ENCODE data around the gene PPP4R3A.

DNA sequence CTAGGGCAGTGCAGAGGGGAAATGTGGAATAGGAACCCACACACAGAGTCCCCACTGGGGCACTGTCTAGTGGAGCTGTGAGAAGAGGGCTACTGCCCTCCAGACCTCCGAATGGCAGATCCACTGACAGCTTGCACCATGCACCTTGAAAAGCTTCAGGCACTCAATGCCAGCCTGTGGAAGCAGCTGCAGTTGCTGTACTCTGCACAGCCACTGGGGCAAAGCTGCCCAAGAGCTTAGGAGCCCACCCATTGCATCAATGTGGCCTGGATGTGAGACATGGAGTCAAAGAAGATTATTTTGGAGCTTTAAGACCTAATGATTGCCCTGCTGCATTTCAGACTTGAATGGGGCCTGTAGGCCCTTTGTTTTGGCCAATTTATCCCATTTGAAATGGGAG, 70.8 kb downstream of the PPP4R3A start:
- no peak for TF ChIP-seq POLR2A (IDR thresholded peaks at IDR 0.05)
- TF ChIP-seq, protein P1, sequence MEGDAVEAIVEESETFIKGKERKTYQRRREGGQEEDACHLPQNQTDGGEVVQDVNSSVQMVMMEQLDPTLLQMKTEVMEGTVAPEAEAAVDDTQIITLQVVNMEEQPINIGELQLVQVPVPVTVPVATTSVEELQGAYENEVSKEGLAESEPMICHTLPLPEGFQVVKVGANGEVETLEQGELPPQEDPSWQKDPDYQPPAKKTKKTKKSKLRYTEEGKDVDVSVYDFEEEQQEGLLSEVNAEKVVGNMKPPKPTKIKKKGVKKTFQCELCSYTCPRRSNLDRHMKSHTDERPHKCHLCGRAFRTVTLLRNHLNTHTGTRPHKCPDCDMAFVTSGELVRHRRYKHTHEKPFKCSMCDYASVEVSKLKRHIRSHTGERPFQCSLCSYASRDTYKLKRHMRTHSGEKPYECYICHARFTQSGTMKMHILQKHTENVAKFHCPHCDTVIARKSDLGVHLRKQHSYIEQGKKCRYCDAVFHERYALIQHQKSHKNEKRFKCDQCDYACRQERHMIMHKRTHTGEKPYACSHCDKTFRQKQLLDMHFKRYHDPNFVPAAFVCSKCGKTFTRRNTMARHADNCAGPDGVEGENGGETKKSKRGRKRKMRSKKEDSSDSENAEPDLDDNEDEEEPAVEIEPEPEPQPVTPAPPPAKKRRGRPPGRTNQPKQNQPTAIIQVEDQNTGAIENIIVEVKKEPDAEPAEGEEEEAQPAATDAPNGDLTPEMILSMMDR (IDR thresholded peaks at IDR 0.05) = no peak

Measured in esophagus squamous epithelium (tissue), 4 donors.